Activated naive CD8-positive, alpha-beta T cell (primary cell): ENCODE data around the gene RHBDD3.
A peak's percentile ranks its signal among the peaks of the same experiment; 100 is the strongest.

Experiments
- H3K27ac Mint-ChIP-seq: one replicate; pipeline ENCODE4 v1.8.0; 2021; ENCODE audit warnings: mixed read lengths
- H3K27me3 Mint-ChIP-seq: one replicate; pipeline ENCODE4 v1.8.0; 2021; ENCODE audit warnings: mixed read lengths
- H3K36me3 Mint-ChIP-seq: one replicate; pipeline ENCODE4 v1.8.0; 2021; ENCODE audit warnings: mixed read lengths
- H3K4me1 Mint-ChIP-seq: one replicate; pipeline ENCODE4 v1.8.0; 2021; ENCODE audit warnings: low read depth, mixed read lengths
- H3K4me3 Mint-ChIP-seq: one replicate; pipeline ENCODE4 v1.8.0; 2021; ENCODE audit warnings: mild to moderate bottlenecking, mixed read lengths
- H3K9me3 Mint-ChIP-seq: one replicate; pipeline ENCODE4 v1.8.0; 2021; ENCODE audit warnings: low read depth, mixed read lengths

RHBDD3 gene

DNA sequence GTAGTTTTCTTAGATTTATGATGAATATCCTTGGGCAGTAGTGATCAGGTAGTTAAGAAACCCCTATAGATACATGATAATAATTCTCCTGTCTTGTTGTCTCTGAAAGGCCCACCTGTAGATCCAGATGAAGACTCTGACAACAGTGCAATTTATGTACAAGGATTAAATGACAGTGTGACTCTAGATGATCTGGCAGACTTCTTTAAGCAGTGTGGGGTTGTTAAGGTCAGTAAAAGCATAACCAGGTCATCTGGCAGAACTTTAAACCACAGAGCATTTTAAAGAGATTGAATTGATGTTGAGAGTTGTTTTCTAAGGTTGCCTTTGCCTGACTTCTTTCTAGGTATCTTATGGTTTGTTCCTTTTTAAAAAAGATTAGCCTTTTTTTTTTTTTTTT, 24.6 kb upstream of the RHBDD3 start:
- peaks cover 2% of the 10 kb centered on the region for H3K36me3 Mint-ChIP-seq
- H3K9me3 Mint-ChIP-seq = no peaks in the 10 kb centered on the region
- H3K27ac Mint-ChIP-seq = no peak overlapping the region
- H3K27me3 Mint-ChIP-seq = no peaks in the 10 kb centered on the region
- H3K4me1 Mint-ChIP-seq = peaks cover 11% of the 10 kb centered on the region
- no peak overlapping the region for H3K4me3 Mint-ChIP-seq

DNA sequence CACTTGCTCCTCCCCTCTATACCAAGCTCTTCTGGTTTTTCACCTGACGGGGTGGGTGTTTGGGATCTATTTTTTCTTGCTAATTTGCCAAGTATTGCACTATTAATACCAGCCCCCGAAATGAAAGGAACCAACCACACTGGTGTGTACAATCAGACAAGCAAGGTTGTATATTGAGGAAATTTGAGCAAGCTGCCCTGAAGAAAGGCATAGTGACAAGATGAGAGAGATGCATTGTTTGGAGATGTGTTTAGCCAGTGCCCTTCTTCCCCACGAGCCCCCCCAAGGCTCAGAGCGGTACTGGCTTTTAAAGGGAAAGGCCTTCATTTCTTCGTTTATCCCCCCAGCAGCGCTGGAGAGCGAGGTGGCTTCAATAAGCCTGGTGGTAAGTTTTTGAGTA, 23.4 kb upstream of the RHBDD3 start:
- Mint-ChIP-seq H3K9me3 (no peaks in the 10 kb centered on the region), H3K4me1 (peaks cover 18% of the 10 kb centered on the region), H3K4me3 (no peak overlapping the region), H3K27me3 (no peaks in the 10 kb centered on the region), H3K27ac (peak overlapping the region; percentile 5), H3K36me3 (peaks cover 5% of the 10 kb centered on the region)

DNA sequence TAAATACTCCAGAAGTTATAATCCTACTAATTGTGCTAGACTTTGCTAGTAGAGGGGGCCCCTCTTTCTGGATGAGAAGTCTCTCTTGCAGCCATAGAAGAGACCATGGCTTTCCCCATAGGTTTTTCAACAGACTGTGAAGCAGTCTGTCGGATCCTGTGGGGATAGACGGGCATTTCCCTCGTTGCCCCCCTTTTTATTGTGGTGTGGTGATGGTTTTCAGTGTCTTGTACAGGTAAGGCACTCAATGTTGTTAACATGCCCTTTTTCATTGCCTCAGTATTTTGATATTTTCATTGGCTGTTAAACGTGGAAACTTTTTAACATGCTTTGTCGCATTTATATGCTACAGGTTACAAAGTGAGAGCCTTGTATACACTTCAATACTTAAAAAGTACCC, 22.3 kb upstream of the RHBDD3 start:
- Mint-ChIP-seq H3K27ac (no peak overlapping the region), H3K4me3 (no peak overlapping the region), H3K27me3 (no peaks in the 10 kb centered on the region), H3K4me1 (peaks cover 20% of the 10 kb centered on the region), H3K9me3 (no peaks in the 10 kb centered on the region), H3K36me3 (peaks cover 5% of the 10 kb centered on the region)

DNA sequence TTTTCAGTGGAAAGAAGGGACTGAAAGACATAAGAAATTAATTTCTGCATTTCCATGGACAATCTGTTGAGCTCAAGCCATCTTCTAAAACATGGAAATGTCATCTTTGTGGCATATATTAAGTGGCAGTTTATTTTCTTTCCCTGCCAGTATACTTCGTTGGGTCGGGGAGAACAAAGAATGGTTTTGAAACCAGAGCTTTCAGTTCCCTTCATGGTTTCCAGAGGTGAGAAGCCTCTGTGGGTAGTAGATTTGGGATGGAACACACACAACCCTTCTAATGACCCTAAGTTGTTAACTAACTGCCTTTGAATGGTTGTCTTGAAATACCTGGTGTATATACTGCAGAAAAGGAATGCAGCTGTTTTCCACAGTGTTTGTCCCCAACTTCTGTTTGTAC, 21.1 kb upstream of the RHBDD3 start:
- peak overlapping the region; percentile 10 for H3K27ac Mint-ChIP-seq

DNA sequence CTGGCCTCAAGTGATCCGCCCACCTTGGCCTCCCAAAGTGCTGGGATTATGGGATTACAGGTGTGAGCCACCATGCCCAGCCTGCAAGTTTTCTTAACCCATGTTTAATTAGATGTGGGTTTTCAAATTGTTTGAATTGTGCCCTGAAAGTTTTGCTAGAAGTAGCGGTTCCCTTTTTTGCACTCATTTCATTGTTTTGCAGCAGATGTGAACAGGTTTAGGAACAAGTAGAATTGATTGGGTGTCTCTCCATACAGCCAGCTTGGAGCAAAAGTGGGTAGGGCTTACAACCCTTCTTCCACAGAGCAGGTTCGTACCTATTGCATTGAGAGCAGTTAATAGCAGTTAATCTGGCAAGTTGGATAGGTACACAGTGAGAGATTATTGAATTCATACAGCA, 16.4 kb upstream of the RHBDD3 start:
- no peaks in the 10 kb centered on the region for H3K27me3 Mint-ChIP-seq
- H3K27ac Mint-ChIP-seq = peak overlapping the region; percentile 12
- H3K4me1 Mint-ChIP-seq = peaks cover 32% of the 10 kb centered on the region
- H3K9me3 Mint-ChIP-seq = no peaks in the 10 kb centered on the region
- peaks cover 13% of the 10 kb centered on the region for H3K36me3 Mint-ChIP-seq
- H3K4me3 Mint-ChIP-seq = no peak overlapping the region

More for the DNA sequence above, 21.1 kb upstream of the RHBDD3 start:
- H3K4me1 Mint-ChIP-seq = peaks cover 25% of the 10 kb centered on the region
- H3K4me3 Mint-ChIP-seq = no peak overlapping the region
- H3K9me3 Mint-ChIP-seq = no peaks in the 10 kb centered on the region
- peaks cover 10% of the 10 kb centered on the region for H3K36me3 Mint-ChIP-seq
- no peaks in the 10 kb centered on the region for H3K27me3 Mint-ChIP-seq

DNA sequence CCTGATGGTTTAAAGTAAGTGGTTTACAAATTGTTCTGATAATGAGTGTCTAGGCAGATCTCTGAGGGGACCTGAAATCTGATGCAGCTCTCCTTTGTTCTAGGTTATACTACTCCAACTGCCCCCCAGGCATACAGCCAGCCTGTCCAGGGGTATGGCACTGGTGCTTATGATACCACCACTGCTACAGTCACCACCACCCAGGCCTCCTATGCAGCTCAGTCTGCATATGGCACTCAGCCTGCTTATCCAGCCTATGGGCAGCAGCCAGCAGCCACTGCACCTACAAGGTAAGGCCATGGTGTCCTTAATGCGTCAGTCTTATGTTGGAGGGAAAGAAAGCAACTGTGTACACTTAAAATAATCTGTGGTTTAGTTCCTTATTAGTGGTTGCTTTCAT, 10.1 kb upstream of the RHBDD3 start:
- Mint-ChIP-seq H3K4me1 (peaks cover 59% of the 10 kb centered on the region), H3K9me3 (no peaks in the 10 kb centered on the region), H3K27me3 (no peaks in the 10 kb centered on the region), H3K36me3 (peaks cover 18% of the 10 kb centered on the region), H3K4me3 (no peak overlapping the region), H3K27ac (peak overlapping the region; percentile 73)

DNA sequence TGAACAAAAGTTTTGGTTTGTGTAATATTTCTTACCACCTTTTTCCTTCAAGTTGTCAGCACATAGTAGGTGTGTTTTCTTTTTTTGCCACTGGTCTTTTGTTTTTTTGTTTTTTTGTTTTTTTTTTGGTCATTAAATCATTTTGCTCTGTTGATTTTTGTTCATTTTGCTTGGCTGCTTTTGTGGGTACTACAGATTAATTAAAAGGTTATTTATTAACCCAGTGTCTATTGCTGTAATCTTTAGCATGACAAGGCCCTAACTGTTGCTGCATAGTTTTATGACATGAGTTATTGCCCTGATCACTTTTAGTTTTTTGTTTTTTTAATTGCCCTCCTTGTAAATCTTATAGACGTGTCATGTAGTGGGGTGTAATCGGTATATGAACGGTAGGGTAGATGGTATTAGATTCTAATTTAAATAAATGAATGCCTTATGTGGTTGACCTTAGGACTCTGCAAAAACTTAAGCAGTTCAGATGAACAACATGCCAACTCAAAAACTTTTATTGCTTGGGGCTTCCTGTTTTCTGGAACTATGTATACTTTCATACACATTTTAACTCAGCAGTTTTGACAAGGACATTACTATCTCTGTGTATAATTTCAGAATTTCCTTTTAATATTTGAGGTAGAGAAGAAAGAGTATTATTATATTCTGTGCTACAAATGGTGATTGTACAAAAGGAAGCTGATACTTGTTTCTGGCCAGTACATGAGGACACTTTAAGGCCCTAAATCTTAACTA, 8.2 kb upstream of the RHBDD3 start:
- no peaks in the 10 kb centered on the region for H3K9me3 Mint-ChIP-seq
- no peak overlapping the region for H3K27ac Mint-ChIP-seq
- H3K4me1 Mint-ChIP-seq = peaks cover 74% of the 10 kb centered on the region
- H3K4me3 Mint-ChIP-seq = peak overlapping the region; percentile 49
- H3K36me3 Mint-ChIP-seq = peaks cover 22% of the 10 kb centered on the region
- H3K27me3 Mint-ChIP-seq = no peaks in the 10 kb centered on the region

DNA sequence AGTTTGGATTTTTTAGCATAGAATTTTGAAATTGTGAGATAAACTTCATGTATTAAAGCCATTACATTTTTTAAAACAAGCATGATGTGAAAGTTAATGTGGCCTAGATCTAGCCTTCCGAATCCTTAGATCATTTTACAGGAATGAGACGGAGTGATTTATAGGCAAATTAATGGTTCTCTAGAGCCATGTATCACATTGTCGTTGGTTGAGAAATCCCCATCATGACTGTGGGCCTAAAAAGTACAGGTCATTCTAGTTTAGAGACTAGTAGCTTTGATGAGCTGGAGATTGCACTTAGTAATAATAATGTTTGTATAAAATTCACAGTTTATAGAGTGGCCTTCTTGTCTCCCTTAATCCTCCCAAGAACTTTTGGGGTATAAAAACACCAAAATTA, 7.4 kb upstream of the RHBDD3 start:
- H3K36me3 Mint-ChIP-seq = peaks cover 29% of the 10 kb centered on the region
- H3K9me3 Mint-ChIP-seq = no peaks in the 10 kb centered on the region
- H3K4me1 Mint-ChIP-seq = peaks cover 80% of the 10 kb centered on the region
- no peaks in the 10 kb centered on the region for H3K27me3 Mint-ChIP-seq
- H3K4me3 Mint-ChIP-seq = peak overlapping the region; percentile 48
- H3K27ac Mint-ChIP-seq = peak overlapping the region; percentile 28

DNA sequence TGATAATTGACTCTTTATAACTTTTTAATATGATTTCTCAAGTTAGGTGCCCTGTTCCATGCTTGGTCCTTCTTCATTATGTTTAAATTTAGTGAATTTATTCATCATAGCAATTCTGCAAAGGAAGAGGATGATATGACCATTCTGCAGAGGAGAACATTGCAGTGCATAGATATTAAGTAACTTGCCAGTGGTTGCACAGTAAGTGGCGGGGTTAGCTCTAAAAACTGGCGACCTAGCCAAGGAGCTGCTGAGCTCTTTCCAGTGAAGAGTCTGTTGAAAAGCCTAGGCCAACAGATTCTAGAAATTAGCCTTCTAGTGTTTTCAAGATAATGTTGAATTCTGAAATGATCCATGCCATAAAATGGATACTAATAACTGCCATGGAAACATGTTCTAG, 4.8 kb upstream of the RHBDD3 start:
- Mint-ChIP-seq H3K36me3 (peaks cover 31% of the 10 kb centered on the region), H3K27me3 (no peaks in the 10 kb centered on the region), H3K4me3 (peak overlapping the region; percentile 95), H3K4me1 (peaks cover 78% of the 10 kb centered on the region), H3K9me3 (no peaks in the 10 kb centered on the region), H3K27ac (no peak overlapping the region)

DNA sequence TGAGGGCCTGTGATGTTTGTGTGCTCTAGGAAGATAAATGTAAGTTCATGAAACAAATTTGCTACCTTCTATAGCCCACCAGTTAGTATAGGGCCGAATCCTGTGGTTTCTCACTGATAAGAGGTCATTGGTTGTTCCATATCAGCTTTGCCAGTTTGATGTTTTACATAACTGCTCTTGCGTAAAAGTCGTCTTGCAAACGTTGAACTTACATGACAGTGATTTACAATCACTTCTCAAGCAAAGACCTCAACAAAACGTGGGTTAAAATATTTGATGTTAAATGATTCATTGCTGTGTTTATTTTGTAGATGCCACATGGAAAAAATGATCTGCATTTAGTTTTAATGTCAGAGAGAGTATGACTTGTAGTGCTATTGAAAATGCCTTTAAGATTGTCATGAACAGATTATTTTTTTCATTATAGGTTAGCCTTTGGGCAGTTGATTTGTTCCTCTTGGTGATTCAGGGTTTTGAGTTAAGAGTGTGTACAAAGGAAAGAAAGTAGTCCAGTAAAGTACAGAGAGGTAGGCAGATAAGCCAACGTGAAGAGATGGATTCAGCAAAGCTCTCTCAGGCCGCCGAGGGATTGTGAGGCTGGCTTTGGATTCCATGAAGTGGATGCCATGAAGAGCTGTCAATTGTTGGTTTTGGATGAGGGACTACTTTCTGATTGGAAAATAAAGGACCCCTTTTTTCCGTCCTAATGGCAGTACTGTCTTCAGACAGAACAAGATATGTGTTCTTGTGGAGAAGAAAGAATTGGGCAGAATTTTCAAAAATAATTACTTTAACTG, 2.9 kb upstream of the RHBDD3 start:
- Mint-ChIP-seq H3K4me3 (peak overlapping the region; percentile 95), H3K27me3 (no peaks in the 10 kb centered on the region), H3K4me1 (peaks cover 73% of the 10 kb centered on the region), H3K36me3 (peaks cover 26% of the 10 kb centered on the region), H3K9me3 (no peaks in the 10 kb centered on the region), H3K27ac (peak overlapping the region; percentile 100)

DNA sequence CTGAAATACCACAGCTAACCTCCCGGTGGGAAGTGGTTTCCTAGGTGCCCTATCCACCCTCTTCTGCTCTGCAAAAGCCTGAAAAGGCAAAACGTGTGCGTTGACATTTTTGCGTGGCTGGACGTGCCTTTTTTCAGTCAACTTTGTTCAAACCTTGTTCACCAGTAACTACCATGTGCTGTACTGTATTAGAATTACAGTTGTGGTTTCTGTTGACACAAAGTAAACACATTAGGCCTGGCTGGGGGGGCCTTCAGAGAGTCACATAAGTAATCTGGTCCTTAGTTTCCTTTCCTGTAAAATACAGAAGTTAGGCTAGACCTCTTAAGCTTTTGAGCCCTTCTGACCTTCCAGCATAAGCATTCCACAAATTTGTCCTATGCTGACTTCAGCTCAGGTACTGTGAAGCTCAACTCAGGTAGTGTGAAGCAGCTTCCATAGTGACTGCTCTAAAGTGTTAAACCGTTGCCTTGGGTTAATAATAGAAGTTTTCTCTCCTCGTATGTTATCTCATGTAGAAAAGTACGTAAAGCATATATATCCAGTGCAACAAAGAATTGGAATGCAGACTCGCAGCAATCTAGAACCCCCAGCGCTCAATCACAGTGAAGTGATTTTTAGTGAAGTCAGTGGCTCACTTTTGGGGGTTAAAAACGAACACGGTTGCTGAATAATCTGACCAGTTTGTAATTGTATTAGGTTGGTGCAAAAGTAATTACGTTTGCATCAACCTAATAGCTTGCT, 2.1 kb upstream of the RHBDD3 start:
- no peaks in the 10 kb centered on the region for H3K9me3 Mint-ChIP-seq

DNA sequence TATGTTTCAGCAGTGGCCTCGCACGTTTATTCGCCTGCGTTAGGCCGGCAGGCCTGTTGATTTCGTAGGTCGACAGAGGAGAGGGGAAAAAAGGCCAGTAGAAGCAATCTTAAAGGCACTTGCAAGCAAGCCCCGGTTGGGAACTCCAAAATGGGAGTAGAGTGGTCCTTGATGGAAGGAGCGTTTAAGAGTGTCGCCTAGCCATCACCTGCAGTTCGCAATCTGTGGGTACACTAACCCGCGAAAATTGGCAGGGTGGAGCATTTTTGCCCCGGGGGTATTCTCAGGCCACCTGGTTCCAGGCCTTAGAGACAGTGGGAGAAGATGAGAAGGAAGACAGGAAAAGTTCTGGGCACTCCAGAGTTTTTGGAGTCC, 1.4 kb upstream of the RHBDD3 start:
- Mint-ChIP-seq H3K4me1 (peaks cover 60% of the 10 kb centered on the region), H3K4me3 (peak overlapping the region; percentile 95), H3K9me3 (no peaks in the 10 kb centered on the region), H3K27me3 (no peaks in the 10 kb centered on the region), H3K27ac (peak overlapping the region; percentile 100), H3K36me3 (peaks cover 24% of the 10 kb centered on the region)

More for the DNA sequence above, 2.1 kb upstream of the RHBDD3 start:
- H3K4me3 Mint-ChIP-seq = peak overlapping the region; percentile 95
- H3K36me3 Mint-ChIP-seq = peaks cover 24% of the 10 kb centered on the region
- peak overlapping the region; percentile 100 for H3K27ac Mint-ChIP-seq
- peaks cover 66% of the 10 kb centered on the region for H3K4me1 Mint-ChIP-seq
- H3K27me3 Mint-ChIP-seq = no peaks in the 10 kb centered on the region

DNA sequence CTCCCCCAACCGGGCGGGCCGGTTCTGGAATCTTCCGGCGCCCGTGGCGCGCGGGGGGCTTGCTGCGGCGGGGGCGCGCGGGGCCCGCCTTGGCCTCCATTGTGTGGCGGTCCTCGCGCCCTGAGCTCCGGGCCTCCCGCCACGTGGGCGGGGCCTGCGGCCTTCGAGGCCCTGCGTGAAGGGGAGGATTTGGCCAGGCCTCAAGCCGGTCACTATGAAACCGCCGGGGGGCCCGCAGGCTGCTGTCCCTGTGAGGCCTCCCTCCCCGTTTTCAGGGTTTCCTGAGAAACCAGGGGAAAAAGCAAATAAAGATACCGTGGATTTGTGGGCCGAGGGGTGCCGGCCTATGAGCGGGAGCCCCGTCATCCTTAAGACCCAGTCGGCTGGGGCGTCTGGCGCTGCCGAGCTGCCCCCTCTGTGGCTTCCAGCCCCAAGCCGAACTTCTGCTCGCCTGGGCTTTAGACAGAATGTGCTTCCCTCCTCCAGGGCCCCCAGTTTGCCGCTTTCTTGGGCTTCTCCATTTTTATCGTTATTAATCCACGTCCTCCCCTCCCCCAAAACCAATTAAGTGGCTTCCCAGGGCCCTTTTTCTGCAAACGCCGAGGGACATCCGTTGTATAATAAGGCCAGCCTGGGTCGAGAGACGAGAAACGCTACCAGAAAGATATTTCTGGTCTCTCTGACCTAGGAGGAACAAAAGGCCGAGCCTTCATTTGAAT, 889 bp upstream of the RHBDD3 start:
- H3K36me3 Mint-ChIP-seq = peaks cover 24% of the 10 kb centered on the region
- H3K27ac Mint-ChIP-seq = peak overlapping the region; percentile 100
- H3K4me1 Mint-ChIP-seq = peaks cover 54% of the 10 kb centered on the region
- H3K9me3 Mint-ChIP-seq = no peaks in the 10 kb centered on the region
- H3K27me3 Mint-ChIP-seq = no peaks in the 10 kb centered on the region
- H3K4me3 Mint-ChIP-seq = peak overlapping the region; percentile 95

DNA sequence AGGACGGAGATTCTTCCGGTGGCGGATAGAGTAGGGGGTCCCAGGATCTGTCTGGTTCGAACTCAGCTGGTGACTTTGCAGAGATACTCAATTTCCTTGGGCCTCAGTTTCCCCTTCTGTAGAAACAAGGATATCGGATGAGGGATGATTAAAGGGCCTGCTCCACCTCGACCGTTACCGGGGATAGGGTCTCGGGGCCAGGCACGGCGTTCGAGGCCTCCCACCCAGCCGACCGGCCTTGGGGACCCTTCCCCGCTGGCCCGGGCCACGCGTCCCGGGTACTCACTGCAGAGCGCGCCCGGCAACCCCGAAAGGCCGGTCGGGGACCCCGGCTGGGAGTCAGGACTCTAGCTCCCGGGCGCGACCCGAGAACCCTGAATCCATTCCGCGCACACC, 321 bp downstream of the RHBDD3 start:
- H3K36me3 Mint-ChIP-seq = peaks cover 24% of the 10 kb centered on the region
- peak overlapping the region; percentile 95 for H3K4me3 Mint-ChIP-seq
- no peaks in the 10 kb centered on the region for H3K27me3 Mint-ChIP-seq
- H3K9me3 Mint-ChIP-seq = no peaks in the 10 kb centered on the region
- H3K27ac Mint-ChIP-seq = peak overlapping the region; percentile 100
- peaks cover 42% of the 10 kb centered on the region for H3K4me1 Mint-ChIP-seq
